HG03565 (cell line): ENCODE results near the gene SLC13A5.
A peak's percentile ranks its signal among the peaks of the same experiment; 100 is the strongest.
"Not testable (repeated sequence)": the region's sequence is repeated elsewhere in the genome, so short reads cannot be mapped to it uniquely, and the experiment has no call there.

Experiments
- ATAC-seq: cut with Tn5 transposase; IDR thresholded peaks from one replicate; pipeline ENCODE4 v1.9.1; 2021; ENCODE audit warnings: mild to moderate bottlenecking, moderate library complexity; ENCODE audit not compliant: unreplicated experiment

SLC13A5 gene

DNA sequence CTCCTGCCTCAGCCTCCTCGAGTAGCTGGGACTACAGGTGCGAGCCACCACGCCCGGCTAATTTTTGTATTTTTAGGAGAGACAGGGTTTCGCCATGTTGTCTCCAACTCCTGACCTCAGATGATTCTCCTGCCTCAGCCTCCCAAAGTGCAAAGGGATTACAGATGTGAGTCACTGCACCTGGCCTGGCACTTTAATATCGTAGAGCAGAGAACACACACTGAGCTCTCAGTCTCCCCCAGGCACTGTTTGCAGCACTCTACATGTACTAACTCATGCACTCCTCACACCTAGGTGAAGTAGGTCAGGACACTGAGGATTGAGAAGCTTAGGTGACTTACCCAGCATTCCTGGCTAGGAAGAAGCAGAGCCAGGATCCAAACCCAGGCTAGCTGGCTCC, 46.6 kb downstream of the SLC13A5 start:
- no peak for ATAC-seq

GRCh38 chr17:6666077-6666521, 47.1 kb downstream of the SLC13A5 start:
- no peak for ATAC-seq

DNA sequence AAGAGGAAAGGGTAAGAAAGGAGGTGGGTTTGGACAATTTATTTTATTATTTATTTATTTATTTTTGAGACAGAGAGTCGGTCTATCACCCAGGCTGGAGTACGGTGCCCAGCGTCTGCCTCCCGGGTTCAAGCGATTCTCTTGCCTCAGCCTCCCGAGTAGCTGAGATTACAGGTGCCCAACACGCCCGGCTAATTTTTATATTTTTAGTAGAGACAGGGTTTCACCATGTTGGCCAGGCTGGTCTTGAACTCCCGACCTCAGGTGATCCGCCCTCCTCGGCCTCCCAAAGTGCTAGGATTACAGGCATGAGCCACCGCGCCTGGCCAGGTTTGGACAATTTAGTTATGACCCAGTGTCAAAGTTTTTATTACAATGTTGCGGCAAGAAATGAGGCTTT, 50.0 kb downstream of the SLC13A5 start:
- not testable (repeated sequence) for ATAC-seq

DNA sequence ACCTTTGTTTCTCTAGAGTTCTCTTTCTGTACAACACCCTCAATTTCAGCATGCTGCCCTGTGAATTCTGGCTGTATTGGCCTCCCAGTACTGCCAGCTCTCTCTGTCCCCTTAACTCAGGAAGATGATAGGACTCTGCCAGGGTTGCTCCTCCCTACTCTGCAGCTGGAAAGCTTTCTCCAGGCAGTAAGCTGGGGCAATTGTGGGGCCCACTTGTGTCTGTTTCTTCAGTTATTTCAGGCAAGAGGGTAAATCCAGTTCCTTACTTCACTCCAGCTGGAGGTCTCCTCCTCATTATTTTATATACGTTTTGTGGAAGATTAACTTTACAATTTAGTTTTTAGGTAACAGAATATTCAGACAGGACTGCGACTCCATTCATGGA, 51.7 kb downstream of the SLC13A5 start:
- no peak for ATAC-seq

- peak; percentile 74 for ATAC-seq
These were observed 52.2 kb downstream of the SLC13A5 start for GRCh38 chr17:6660805-6661463.

DNA sequence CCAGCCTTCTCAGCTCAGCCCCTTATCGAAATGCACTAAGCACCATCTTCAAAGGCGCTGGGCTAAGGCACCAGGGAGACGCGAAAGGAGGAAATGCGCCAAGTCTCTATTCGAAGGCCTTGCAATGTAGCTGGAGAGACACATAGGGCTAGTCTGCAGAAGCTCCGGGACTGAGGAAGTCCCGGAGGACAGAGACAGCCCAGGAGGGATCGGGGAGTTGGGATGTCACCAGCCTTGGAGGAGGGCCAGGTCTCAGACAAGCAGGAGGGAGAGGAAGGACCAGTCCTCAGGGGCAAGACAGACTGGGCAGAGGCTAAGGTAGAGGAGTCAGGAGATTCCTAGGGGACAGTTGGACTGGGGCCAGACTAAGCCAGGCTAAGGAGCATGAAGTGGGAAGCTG, 53.1 kb downstream of the SLC13A5 start:
- ATAC-seq: no peak

DNA sequence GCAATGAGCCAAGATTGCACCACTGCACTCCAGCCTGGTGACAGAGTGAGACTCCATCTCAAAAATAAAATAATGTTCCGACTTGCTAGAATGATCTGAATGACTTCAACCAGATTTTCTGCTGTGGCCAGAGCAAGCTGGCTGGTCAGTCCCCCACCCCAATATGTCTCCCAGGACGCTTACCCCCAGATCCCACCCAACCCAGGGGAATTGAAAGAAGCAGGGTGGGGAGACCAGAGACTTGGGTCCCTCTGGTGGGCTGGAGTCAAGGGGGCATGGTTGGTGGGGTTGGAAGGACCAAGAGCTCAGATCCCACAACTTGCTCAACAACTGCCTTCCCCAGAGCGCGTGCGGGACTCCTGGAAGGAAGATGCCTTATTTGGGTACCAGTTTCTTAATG, 54.8 kb downstream of the SLC13A5 start:
- not testable (repeated sequence) for ATAC-seq

DNA sequence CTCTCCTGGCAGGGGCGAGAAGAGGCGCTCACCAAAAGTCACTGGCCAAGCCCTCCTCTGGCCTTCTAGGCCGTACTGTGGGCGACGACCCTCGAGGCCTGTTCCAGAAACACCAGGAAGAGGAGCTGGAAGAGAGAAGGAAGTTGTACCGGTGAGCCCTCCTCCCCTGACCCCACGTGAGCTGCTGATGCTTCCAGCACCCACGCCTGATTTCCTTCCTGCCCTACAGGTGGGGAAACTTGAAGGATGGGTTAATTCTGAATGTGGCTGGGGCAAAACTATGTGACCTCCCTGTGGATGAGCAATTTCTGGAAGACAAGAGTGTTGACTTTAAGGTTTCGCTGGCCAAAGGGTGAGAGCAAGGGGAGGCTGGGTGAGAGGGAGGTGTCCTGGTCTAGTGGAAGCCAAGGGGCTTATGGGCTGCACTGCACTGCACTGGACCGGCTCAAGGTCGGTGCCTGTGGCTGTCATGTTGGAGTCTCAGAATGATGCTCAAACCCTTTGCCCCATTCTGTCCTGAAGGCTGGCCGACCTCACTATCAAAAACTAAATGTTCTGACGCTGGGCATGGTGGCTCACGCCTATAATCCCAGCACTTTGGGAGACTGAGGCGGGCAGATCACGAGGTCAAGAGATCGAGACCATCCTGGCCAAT, 55.4 kb downstream of the SLC13A5 start:
- no peak for ATAC-seq

GRCh38 chr17:6656797-6657632, 56.2 kb downstream of the SLC13A5 start:
- ATAC-seq: not testable (repeated sequence)

DNA sequence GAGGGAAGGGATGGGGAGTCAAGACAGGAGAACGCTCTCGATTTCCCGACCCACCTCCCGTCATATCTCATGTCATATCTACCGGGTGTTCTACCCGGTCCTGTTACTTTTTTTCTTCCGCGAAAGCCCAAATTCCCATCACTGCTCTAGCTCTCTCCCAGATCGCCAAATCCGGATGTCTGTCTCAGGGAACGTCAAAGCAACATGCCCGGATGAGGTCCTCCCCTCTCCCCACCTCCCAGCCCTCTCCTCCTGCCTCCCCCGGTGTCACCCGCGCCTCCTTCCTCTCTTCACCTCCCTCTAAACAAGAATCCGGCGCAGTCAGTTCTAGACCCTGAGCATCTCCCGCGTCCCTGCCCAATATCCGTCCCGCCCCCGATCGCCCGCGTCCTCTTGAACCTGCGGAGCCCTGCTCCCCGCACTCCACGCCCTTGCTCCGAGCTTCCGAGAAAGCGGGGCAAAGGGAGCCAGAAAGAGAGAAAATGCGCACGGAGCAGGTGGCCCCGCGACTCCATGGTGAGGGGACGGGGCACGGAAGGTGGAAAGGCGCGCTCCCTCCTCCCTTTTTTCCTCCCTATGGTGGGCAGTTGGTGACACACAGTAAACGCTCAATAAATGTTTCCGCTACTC, 57.3 kb downstream of the SLC13A5 start:
- ATAC-seq: not testable (repeated sequence)

- no peak for ATAC-seq
These were observed 58.1 kb downstream of the SLC13A5 start for GRCh38 chr17:6654841-6655731.

DNA sequence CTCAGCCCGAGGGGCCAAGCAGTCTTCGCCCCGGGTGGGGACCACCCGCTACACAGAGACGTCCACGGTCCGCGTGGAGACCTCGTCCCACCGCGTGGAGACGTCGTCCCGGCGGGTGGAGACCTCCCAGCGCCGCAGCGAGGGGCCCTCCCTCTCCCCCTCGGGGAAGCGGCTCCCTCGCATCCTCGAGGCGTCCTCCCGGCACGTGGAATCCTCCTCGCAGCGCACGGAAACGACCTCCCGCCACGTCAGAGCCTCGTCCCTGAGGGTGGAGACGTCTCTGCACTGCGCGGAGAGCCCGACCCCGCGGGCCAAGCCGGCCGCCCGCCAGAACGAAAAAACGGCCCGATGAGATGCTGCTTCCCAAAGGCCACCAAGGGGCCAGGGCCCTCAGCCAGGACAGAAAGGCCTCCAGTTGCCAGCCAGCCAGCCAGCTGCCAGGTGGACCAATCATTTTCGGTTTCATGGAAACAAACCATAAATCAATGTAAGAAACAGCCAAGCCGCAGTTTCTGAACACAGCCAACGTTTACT, 61.2 kb downstream of the SLC13A5 start:
- ATAC-seq: no peak

DNA sequence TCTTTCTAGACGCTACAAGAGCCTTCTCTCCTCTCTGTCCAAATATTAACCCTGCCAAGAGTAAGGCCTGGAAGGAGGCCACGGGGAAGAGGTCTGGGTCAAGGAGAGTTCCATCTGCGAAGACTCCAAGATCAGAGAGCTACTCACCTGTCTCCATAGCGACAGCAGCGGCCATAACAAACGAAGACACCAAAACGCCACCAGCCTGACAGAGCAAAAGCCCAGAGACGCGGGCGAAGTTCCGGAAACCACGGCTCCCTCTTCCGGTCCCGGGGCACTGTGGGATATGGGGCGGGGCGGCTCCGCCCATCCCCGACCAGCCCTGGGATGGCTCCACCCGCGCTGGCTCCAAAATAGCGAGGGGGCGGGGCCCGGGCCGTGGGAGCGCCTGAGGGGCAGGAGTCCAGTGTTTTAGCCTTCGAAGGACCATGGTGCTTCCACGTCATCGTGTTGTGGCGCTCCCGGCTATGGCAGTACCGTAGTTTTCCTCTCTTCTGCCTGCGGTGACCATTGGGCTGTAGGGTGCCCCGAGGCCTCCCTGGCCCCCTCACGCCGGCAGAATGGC, 61.7 kb downstream of the SLC13A5 start, which contains the start of the genes C17orf100 and MED31:
Gene C17orf100, plus strand, starts transcription at position 409 of the 565 bp plus-strand sequence. Its CDS starts 152 bp downstream, at position 561.
Gene MED31, minus strand, starts transcription at position 252 of the 565 bp plus-strand sequence. Its CDS starts 77 bp downstream, at position 175.
- peak; percentile 75 for ATAC-seq

- ATAC-seq: no peak
These were observed 65.0 kb downstream of the SLC13A5 start for GRCh38 chr17:6648181-6648580.

DNA sequence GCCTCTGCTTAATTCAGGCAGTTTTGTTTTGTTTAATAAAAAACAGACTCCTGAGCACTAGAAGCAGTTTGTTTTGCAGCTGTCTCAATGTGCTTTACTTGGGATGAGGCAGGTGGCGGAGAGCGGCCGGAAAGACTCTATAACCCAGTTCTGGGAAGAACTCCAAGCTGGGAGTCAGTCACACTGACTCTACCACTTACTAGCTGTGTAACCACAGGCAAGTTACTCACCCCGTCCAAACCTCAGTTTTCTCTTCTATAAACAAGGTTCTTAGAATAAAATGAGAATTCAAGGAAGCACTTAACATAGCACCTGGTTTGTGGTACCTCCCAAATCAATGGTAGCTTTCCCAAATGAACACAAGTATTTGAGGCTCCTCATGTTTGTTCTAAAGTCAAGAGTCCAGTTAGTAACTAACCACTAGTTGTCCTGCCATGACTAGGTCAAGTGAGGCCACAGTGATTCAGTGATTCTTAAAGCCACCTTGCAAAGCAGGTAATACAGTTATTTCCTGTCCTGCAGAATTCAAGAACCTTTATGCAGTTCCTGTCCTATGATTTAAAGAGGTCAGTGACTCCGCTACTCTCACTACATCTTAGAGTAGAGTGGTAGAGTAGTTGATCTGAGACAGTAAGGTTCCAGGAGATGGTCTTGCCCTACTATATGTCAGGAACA, 69.6 kb downstream of the SLC13A5 start:
- no peak for ATAC-seq

- ATAC-seq: no peak
These were observed 70.6 kb downstream of the SLC13A5 start for GRCh38 chr17:6642592-6642991.

DNA sequence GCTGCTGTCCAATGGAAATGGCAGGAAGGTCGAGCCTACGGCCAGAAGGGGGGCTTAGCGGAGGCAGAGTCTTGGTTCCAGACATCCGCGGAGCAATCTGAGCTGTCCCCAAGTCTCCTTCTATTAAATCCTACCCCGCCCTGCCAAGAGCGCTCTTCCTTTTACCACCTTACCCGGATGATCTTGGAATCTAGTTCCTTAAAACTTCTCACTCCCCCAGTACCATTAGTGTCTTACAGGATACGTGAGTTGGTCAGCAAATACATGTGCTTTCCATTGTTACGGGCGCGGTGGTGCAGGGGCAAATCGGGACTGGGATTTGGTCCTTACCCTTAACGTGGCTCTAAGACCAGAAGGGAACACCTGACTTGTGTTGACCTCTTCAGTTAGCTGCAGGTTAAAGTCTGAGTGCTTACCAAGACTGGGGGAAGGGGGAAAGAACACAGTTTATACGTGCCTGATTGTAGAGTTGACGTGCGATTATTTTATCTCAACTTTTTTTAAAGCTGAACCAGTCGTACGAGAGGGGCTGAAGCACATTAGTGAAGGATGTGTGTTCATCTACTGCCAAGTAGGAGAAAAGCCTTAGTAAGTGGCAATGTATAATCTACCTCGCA, 71.8 kb downstream of the SLC13A5 start:
- no peak for ATAC-seq

GRCh38 chr17:6640536-6641246, 72.5 kb downstream of the SLC13A5 start, which contains the start of the genes KIAA0753 and TXNDC17:
TSS of gene KIAA0753 (minus strand) at chr17:6640711. CDS start at chr17:6635103, 5,608 bp downstream.
TSS of gene TXNDC17 (plus strand) at chr17:6641060. CDS start at chr17:6641083, 23 bp downstream.
- ATAC-seq: peak; percentile 80
